GM19238 (cell line): ENCODE data around the gene RNU6-9.
"Not testable (repeated sequence)": the region's sequence is repeated elsewhere in the genome, so short reads cannot be mapped to it uniquely, and the experiment has no call there.

ENCODE experiments used
- DNase-seq: peaks from one replicate; pipeline ENCODE4 v3.0.0; 2011; ENCODE audit warnings: low spot score; ENCODE audit not compliant: insufficient read length

The RNU6-9 gene

DNA sequence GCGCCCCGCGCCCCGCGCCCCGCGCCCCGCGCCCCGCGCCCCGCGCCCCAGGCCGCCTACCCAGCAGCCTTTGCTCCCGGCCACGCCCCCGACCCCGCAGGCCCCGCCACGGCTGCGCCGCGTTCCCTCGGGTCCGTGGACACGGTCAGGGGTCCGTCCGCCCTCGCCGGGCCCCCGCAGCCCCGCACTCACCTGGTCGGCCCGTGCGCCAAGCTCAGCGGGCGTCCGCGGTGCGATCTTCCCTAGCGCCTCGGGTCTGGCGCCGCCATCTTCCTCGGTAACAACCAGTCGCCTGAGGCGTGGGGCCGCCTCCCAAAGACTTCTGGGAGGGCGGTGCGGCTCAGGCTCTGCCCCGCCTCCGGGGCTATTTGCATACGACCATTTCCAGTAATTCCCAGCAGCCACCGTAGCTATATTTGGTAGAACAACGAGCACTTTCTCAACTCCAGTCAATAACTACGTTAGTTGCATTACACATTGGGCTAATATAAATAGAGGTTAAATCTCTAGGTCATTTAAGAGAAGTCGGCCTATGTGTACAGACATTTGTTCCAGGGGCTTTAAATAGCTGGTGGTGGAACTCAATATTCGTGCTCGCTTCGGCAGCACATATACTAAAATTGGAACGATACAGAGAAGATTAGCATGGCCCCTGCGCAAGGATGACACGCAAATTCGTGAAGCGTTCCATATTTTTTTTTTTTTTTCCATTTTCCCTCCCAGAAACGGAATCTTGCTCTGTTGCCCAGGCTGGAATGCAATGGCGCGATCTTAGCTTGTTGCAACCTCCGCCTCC, at the start of gene RNU6-9, which contains the start of gene MED16:
Gene RNU6-9, plus strand, starts transcription at position 591 of the 796 bp plus-strand sequence.
Gene MED16, minus strand, starts transcription at position 294 of the 796 bp plus-strand sequence. CDS start 2,056 bp downstream, outside the sequence.
- peak; percentile 100 for DNase-seq

DNA sequence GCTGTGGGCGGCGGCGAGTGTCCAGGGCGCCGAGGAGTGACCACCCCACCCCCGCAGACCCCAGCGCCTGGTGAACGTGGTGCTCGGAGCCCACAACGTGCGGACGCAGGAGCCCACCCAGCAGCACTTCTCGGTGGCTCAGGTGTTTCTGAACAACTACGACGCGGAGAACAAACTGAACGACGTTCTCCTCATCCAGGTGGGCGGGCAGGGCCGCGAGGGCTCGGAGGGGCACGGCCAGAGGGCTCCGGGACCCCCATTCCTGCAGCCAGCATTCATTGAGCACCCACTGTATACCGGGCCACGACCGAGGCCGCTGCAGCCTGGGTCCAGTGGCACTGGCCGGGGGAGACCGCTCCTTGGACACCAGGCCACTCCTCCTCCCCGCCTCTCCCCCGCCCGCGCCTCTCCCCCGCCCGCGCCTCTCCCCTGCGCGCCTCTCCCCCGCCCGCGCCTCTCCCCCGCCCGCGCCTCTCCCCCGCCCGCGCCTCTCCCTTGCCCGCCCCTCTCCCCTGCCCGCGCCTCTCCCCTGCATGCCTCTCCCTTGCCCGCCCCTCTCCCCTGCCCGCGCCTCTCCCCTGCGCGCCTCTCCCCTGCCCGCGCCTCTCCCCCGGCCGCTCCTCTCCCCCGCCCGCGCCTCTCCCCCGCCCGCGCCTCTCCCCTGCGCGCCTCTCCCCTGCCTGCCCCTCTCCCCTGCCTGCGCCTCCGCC, 49.3 kb upstream of the RNU6-9 start:
- no peak for DNase-seq

- DNase-seq, result no peak
These were observed 48.7 kb upstream of the RNU6-9 start for GRCh38 chr19:844546-844971.

- DNase-seq, result no peak
These were observed 47.4 kb upstream of the RNU6-9 start for GRCh38 chr19:845707-846521.

DNA sequence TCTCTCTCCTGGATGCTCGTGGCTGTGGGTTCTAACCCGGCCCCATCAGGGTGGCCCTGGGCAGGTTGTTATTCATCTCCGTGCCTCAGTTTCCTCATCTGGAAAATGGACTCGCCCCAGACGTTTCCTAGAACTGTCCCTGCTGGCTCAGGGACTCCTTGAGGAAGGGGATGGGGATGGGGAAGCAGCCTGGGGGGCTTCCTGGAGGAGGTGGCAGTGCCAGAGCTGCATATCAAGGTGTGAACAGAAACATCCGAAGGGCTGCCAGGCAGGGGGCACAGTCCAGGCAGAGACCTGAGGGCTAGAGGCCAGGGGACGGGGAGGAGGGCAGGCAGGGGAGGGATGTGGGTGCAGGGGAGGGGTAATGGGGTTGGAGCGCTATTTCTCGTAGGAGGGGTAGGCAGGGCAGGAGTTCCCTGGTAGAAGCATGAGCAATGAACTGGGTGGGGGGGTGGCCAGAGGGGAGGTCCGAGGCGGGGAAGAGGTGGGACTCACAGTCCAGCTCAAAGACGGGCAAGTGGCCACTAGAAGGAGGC, 44.8 kb upstream of the RNU6-9 start:
- no peak for DNase-seq

GRCh38 chr19:849195-849594, 44.1 kb upstream of the RNU6-9 start:
- DNase-seq, result not testable (repeated sequence)

GRCh38 chr19:850221-850978, 42.9 kb upstream of the RNU6-9 start:
- DNase-seq, result no peak

DNA sequence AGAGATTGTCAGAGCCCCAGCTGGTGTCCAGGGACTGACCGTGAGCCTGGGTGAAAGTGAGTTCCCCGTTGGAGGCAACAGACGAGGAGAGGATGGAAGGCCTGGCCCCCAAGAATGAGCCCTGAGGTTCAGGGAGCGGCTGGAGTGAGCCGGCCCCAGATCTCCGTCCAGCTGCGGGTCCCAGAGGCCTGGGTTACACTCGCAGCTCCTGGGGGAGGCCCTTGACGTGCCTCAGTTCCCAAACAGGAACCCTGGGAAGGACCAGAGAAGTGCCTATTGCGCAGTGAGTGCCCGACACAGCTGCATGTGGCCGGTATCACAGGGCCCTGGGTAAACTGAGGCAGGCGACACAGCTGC, 42.3 kb upstream of the RNU6-9 start:
- no peak for DNase-seq

DNA sequence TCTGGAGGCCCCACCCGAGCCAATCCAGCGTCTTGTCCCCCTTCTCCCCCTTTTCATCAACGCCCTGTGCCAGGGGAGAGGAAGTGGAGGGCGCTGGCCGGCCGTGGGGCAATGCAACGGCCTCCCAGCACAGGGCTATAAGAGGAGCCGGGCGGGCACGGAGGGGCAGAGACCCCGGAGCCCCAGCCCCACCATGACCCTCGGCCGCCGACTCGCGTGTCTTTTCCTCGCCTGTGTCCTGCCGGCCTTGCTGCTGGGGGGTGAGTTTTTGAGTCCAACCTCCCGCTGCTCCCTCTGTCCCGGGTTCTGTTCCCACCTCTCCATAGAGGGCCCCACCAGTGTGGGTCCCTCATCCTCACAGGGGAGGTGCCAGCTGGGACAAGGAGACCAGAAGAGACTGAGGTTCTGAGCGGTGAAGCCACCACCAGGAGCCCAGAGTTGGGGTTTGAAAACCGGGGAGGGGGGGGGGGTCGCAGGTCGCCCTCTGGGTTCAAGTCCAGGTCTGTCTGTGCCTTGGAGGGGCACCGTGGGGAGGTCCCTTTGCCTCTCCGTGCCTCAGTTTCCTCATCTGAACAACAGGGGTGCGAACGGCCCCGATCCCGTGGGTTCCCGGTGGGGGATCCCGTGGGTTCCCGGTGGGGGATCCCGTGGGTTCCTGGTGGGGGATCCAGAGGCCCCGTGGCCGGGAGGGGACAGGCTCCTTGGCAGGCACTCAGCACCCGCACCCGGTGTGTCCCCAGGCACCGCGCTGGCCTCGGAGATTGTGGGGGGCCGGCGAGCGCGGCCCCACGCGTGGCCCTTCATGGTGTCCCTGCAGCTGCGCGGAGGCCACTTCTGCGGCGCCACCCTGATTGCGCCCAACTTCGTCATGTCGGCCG, 40.9 kb upstream of the RNU6-9 start, which contains the start of gene ELANE:
Gene ELANE, plus strand, starts transcription at position 168 of the 878 bp plus-strand sequence. Its CDS starts 26 bp downstream, at position 194.
- DNase-seq, result no peak

DNA sequence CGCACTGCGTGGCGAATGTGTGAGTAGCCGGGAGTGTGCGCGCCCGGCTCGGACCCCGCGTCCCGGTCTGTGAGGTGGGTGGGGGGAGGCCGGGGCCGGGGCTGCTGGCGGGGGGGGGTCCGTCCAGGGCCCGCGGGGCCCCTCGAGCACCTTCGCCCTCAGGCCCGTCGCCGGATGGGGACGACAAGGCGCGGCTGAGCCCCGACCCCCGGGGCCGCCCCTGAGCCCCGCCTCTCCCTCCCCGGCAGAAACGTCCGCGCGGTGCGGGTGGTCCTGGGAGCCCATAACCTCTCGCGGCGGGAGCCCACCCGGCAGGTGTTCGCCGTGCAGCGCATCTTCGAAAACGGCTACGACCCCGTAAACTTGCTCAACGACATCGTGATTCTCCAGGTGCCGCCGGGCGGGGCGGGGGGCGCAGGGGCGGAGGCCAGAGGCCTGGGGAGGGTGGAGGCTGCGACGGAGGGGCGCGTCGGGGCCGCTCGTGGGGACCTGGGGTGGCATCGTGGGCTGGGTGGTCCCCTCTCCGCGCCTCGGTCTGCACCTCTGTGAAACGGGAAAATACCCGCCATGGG, 40.2 kb upstream of the RNU6-9 start:
- DNase-seq, result no peak

- DNase-seq, result not testable (repeated sequence)
These were observed 39.6 kb upstream of the RNU6-9 start for GRCh38 chr19:853614-854220.

DNA sequence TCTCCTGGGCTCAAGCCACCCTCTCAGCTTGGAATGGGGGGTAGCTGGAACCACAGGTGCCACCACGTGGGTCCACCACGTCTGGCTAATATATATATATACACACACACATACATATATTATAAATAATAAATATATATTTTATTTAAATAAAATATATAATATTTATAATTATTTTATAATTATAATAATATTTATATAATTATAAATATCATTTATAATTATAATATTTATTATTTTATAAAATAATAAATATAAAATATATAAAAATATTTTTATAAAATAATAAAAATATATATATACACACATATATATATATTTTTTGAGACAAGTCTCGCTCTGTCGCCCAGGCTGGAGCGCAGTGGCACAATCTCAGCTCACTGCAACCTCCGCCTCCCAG, 38.7 kb upstream of the RNU6-9 start:
- DNase-seq, result no peak

- no peak for DNase-seq
These were observed 38.1 kb upstream of the RNU6-9 start for GRCh38 chr19:855142-855541.

- DNase-seq, result no peak
These were observed 37.6 kb upstream of the RNU6-9 start for GRCh38 chr19:855566-856120.

- no peak for DNase-seq
These were observed 35.0 kb upstream of the RNU6-9 start for GRCh38 chr19:858284-858683.

DNA sequence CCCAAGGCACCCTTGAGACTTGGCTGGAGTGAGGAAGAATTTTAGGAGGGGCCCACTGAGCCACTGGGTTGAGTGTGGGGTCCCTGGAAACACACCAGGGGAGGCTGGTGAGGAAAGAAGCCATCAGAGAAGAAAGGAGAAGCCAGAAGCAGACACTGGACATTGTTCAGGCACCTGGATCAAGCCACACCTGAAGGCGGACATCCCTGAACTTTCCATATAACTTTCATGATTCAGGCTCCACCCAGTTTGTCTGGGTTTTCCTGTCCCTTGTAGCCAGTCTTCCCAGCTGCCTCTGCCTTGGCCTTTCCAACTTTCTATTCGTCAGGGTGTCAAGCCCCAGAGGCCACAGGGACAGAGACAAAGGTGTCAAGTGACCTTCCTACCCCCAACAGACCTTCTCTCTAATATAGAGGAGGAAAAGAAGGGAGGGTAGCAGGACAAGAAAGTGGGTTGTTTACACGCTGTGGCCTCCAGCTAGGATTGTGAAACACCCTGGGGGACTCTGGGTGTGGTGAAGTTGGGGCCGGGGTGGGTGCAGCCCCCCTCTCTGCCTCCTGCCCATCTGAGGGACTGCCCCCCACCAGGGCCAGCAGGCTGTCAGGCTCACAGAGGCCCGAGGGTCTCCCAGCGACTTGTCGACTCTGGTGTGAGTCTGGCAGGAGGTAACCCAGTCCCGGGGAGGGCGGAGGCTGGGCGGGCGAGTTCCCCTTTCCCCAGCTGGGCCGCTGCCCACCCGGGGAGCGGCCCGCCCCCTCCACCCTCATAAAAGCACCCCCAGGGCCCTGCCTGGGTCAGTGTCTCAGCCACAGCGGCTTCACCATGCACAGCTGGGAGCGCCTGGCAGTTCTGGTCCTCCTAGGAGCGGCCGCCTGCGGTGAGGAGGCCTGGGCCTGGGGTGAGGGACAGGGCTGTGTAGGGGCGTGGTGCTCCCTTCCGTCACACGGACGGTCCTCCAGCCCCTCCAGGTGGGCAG, 34.1 kb upstream of the RNU6-9 start, which contains the start of gene CFD:
Gene CFD, plus strand, starts transcription at position 797 of the 976 bp plus-strand sequence. Its CDS starts 26 bp downstream, at position 823.
- DNase-seq, result no peak

DNA sequence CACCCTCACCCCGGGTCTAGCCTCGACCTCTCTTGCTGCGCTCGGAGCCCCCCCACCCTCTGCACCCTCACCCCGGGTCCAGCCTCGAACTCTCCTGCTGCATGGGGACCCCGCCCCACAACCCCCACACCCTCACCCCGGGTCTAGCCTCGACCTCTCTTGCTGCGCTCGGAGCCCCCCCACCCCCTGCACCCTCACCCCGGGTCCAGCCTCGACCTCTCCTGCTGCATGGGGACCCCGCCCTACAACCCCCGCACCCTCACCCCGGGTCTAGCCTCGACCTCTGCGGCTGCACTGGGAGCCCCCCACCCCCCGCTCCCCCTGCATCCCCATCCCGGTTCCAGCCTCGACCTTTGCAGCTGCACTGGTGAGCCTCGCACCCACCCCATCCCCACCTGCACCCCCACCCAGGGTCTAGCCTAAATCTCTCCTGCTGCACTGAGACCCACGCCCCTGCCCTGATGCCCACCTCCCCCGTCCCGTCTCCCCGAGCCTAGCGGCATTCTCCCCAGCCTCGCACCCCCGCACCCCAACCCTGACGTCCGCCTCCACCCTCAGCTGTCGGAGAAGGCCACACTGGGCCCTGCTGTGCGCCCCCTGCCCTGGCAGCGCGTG, 32.0 kb upstream of the RNU6-9 start:
- no peak for DNase-seq
